Motor neuron (in vitro differentiated cells): Measurements from ENCODE around the gene NUCKS1. TPM values are rescaled to one million over a fixed set of nuclear protein-coding genes. Genes with fewer than 3 reads are reported as not detected.
"Not testable (repeated sequence)": the region's sequence is repeated elsewhere in the genome, so short reads cannot be mapped to it uniquely, and the experiment has no call there.

Experiments
- ATAC-seq, 8 experiments: fragments of 200-7000 bp; cut with Tn5 transposase; replicated peaks in 6 of 8; 2 replicates each; pipeline ENCODE4 v1.8.0; 2021; ENCODE audit warnings: mild to moderate bottlenecking in 8 of 8, moderate library complexity in 8 of 8
- H3K27ac ChIP-seq, 2 donors: fragments of 250-450 bp; sonication (Bioruptor Pico); 2 replicates each; pipeline ENCODE4 v1.9.0; 2021; ENCODE audit warnings: antibody characterized with exemption in 2 of 2, mild to moderate bottlenecking in 2 of 2, moderate library complexity in 1 of 2
- H3K4me1 ChIP-seq, 2 donors: fragments of 250-450 bp; sonication (Bioruptor Pico); replicated peaks in 1 of 2; 2 replicates each; pipeline ENCODE4 v1.6.1; 2021; ENCODE audit warnings: antibody characterized with exemption in 2 of 2, mild to moderate bottlenecking in 2 of 2, moderate library complexity in 1 of 2
- H3K4me3 ChIP-seq, 5 donors: fragments of 250-450 bp; sonication (Bioruptor Pico); 2 replicates each; pipeline ENCODE4 v1.9.0; 2021; ENCODE audit warnings: antibody characterized with exemption in 5 of 5, mild to moderate bottlenecking in 5 of 5, moderate library complexity in 4 of 5
- WGBS, 10 experiments: fragments of 450-650 bp; shearing (Covaris generic); methylation state at CpG; one replicate each; pipeline ENCODE4 v1.0.0; 2022; 5-methylcytosine and 5-hydroxymethylcytosine counted together
- in situ Hi-C, 9 experiments: fragments of 400-800 bp; cut with MboI; loops; one replicate each; pipeline ENCODE4 v1.15.0; 2021; ENCODE audit warnings: low sequenced_read_pairs in 9 of 9, low pct_unique_long_range_greater_than_20kb in 2 of 9; ENCODE audit not compliant: unreplicated experiment in 9 of 9
- total RNA-seq, 8 experiments: library from RNA; unstranded; fragments of 300-600 nt; gene quantifications; 2 replicates each; pipeline versions ENCODE4 v1.2.3 to v1.2.4, GENCODE V29; 2022

The NUCKS1 gene
- total RNA-seq, 8 experiments from 2014 or later, result 88.0 to 300 (median 172) TPM

GRCh38 chr1:205743977-205744376 lies 6.0 kb downstream of the NUCKS1 start:
- WGBS, 10 experiments, result 25 to 76% (median 45%) methylated on average over 1 to 4 of the region's 4 CpGs
- Histone ChIP-seq H3K27ac (no peak overlapping the region), H3K4me3 (no peak overlapping the region), H3K4me1 (peaks cover 5 to 19% of the 10 kb centered on the region in 2 donors)
- no peak for ATAC-seq
- in situ Hi-C loops, result no loop called here

DNA sequence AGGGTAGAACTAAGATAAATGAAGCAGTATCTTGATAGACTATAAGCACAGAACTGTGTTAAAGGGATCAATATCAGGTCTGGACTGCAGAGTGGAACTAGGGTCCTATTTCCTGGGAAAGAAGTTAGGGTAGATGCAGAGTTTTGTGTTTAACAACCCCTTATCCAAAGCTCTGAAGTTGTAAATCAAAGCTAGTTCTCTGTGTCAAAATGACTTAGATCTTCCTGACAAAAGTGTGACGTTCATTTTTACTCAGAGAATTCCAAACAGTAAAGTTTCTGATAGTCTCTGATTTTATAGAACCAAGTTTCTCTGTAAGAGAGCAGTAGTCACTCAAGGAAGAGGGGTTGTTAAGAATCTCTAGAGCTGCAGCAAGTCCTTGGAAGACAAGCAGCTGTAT lies 8.3 kb downstream of the NUCKS1 start:
- no peak overlapping the region for H3K27ac ChIP-seq

GRCh38 chr1:205739348-205740160 lies 10.4 kb downstream of the NUCKS1 start:
- peak in 2 of 8 experiments; percentile 28 to 32 for ATAC-seq
- Histone ChIP-seq H3K4me3 (no peak overlapping the region), H3K4me1 (no peaks in the 10 kb centered on the region), H3K27ac (no peak overlapping the region)
- 50 to 100% (median 76%) methylated on average over 2 to 4 of the region's 5 CpGs for WGBS, 10 experiments
- in situ Hi-C loops, result no loop called here

More for the DNA sequence above, 8.3 kb downstream of the NUCKS1 start:
- Histone ChIP-seq H3K4me1 (peaks cover 0 to 3% of the 10 kb centered on the region in 2 donors), H3K4me3 (no peak overlapping the region)
- ATAC-seq, result no peak
- in situ Hi-C loops, result no loop called here
- 11 to 100% (median 100%) methylated on average over 1 of the region's 1 CpG; no CpG with 5 or more reads in 1 of the 10 experiments for WGBS, 10 experiments

DNA sequence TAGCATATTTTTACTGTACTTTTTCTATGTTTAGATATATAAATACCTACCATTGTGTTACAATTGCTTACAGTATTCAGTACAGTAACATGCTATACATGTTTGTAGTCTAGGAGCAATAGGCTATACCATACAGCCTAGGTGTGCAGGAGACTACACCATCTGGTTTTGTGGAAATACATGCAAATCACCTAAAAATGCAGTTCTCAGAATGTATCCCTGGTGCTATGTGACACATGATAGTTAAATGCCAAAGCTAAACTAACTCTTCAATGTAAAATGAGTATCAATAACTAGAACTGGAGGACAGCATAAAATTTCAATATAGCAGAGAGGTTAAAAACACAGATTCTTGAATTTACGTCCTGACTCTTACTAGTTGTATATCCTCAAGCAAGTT lies 14.8 kb downstream of the NUCKS1 start:
- WGBS, 10 experiments, result 83 to 100% (median 100%) methylated on average over 1 of the region's 1 CpG; no CpG with 5 or more reads in 1 of the 10 experiments
- in situ Hi-C loops, result no loop called here
- Histone ChIP-seq H3K27ac (no peak overlapping the region), H3K4me1 (no peaks in the 10 kb centered on the region), H3K4me3 (no peak overlapping the region)
- no peak for ATAC-seq

DNA sequence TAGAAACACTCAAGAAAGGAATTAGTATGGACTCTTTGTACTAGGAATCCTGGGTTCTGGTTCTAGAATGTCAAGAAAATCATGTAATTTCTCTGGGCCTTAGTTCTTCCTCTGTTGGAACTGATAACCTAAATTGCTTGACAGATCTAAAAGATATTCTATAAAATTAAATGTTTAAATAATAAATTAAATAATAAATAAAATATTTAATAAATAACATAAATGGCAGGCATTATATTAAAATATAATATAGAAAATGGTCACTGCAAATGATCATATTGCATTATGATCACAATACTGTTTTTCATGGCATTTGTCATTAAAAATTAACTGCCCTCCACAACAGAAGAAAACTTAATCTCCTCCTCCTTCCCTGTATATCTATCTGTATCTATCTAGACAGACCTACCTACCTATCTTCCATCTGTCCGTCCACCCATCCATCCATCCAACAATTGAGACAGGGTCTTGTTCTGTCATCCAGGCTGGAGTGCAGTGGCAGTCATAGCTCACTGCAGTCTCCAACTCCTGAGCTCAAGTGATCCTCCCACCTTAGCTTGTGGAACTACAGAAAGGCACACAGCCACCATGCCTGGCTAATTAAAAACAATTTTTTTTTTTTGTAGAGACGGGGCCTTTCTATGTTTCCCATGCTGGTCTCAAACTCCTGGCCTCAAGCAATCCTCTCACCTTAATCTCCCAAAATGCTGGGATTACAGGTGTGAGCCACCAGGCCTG lies 16.4 kb downstream of the NUCKS1 start:
- ATAC-seq, result no peak
- Histone ChIP-seq H3K4me1 (no peaks in the 10 kb centered on the region), H3K4me3 (no peak overlapping the region), H3K27ac (no peak overlapping the region)
- WGBS, 10 experiments, result 59 to 100% (median 80%) methylated on average over 1 to 2 of the region's 2 CpGs; no CpG with 5 or more reads in 1 of the 10 experiments
- in situ Hi-C loops, result no loop called here

DNA sequence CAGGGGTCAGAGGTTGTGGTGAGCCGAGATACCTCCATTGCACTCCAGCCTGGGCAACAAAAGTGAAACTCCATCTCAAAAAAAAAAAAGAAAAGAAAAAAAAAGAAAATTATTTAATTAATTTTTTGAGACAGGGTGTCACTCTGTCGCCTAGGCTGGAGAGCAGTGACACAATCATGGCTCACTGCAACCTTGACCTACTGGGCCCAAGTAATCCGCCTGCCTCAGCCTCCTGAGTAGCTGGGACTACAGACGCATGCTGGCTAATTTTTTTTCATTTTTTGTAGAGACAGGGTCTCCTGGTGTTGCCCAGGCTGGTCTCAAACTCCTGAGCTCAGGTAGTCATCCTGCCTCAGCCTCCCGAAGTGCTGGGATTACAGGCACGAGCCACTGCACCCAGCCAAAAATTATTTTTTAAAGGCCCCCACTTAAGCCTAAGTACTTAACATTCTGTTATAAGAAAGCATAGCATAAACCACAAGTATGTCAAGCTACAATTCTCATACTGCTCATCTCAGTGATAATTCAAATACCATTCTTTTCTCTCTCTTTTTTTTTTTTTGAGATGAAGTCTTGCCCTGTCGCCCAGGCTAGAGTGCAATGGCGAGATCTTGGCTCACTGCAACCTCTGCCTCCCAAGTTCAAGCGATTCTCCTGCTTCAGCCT lies 19.9 kb downstream of the NUCKS1 start:
- in situ Hi-C loops, result no loop called here
- no peak overlapping the region for H3K4me3 ChIP-seq
- no peak overlapping the region for H3K27ac ChIP-seq
- H3K4me1 ChIP-seq, result no peaks in the 10 kb centered on the region
- no peak for ATAC-seq
- 89 to 100% (median 96%) methylated on average over 1 to 8 of the region's 9 CpGs for WGBS, 10 experiments

GRCh38 chr1:205726619-205727125 lies 23.3 kb downstream of the NUCKS1 start:
- Histone ChIP-seq H3K4me1 (no peaks in the 10 kb centered on the region), H3K4me3 (no peak overlapping the region), H3K27ac (no peak overlapping the region)
- no peak for ATAC-seq
- in situ Hi-C loops, result no loop called here
- WGBS, 10 experiments, result 66 to 100% (median 91%) methylated on average over 1 to 4 of the region's 4 CpGs

DNA sequence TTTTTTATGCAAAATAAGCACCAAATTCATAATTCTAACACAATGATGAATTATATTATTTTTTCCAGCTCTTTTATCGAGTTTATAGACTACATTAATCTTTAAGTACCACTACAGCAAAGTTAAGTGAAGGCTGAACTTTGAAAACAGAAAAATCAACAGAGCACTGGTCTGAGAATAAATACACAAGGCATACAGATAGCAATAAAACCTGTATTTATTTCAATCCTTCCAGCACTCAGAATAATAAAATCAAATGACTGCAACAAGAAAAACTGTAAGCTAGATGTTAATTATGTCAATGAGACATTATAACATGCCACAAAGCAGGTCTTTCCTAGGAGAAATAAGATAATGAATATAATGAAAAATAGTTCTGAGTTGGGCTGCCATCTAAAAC lies 24.5 kb downstream of the NUCKS1 start:
- WGBS, 10 experiments, result 29 to 100% (median 100%) methylated on average over 1 of the region's 1 CpG; no CpG with 5 or more reads in 1 of the 10 experiments
- in situ Hi-C loops, result no loop called here
- Histone ChIP-seq H3K4me1 (no peaks in the 10 kb centered on the region), H3K4me3 (no peak overlapping the region), H3K27ac (no peak overlapping the region)
- no peak for ATAC-seq

- in situ Hi-C loops, H3K4me1 ChIP-seq, ATAC-seq, H3K27ac ChIP-seq, H3K4me3 ChIP-seq: not testable (repeated sequence)
- 100% methylated on average over 1 of the region's 2 CpGs; no CpG with 5 or more reads in 6 of the 10 experiments for WGBS, 10 experiments
Measured at GRCh38 chr1:205720740-205721139, 29.2 kb downstream of the NUCKS1 start.

DNA sequence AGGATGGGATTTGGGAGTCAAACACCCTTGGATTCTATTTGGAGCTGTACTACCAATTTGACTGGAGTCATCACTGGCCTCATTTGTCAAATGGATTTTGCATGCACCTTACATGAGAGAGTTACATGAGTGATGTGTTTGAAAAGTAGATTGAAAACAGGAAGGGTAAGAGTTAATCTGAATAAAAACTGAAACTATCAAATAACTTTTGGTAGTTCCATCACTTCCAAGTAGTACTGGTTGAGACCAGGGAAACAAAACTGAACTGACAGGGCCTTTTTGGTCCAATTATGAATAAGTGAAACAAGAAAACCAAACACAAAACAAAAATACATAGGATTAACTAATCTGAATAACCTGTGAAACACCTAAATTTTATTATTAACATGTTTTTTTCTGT lies 30.2 kb downstream of the NUCKS1 start:
- no peak overlapping the region for H3K27ac ChIP-seq
- H3K4me1 ChIP-seq, result no peaks in the 10 kb centered on the region
- ATAC-seq, result no peak
- no peak overlapping the region for H3K4me3 ChIP-seq
- in situ Hi-C loops, result no loop called here

GRCh38 chr1:205719015-205719414 lies 31.0 kb downstream of the NUCKS1 start:
- no peak overlapping the region for H3K4me3 ChIP-seq
- in situ Hi-C loops, result no loop called here
- WGBS, 10 experiments, result 36 to 100% (median 91%) methylated on average over 1 to 3 of the region's 3 CpGs
- H3K4me1 ChIP-seq, result peaks cover 3 to 6% of the 10 kb centered on the region in 2 donors
- no peak for ATAC-seq
- no peak overlapping the region for H3K27ac ChIP-seq

GRCh38 chr1:205716371-205717132 lies 33.4 kb downstream of the NUCKS1 start:
- no peak overlapping the region for H3K27ac ChIP-seq
- no peak for ATAC-seq
- WGBS, 10 experiments, result 81 to 100% (median 94%) methylated on average over 2 to 7 of the region's 7 CpGs
- H3K4me3 ChIP-seq, result no peak overlapping the region
- H3K4me1 ChIP-seq, result peaks cover 10% of the 10 kb centered on the region in 2 donors
- in situ Hi-C loops, result no loop called here
